SK-N-SH treated with all-trans-retinoic acid at 6 μM for 48 hours (cell line): ENCODE measurements around the gene LRP3.

ENCODE experiments used
- ARNTL ChIP-seq: fragments of 450-650 bp; formaldehyde crosslinking; IDR thresholded peaks from 2 replicates; pipeline ENCODE4 v1.5.0; 2020; ENCODE audit warnings: low read depth, mild to moderate bottlenecking, moderate library complexity, borderline replicate concordance
- TSHZ2 ChIP-seq: fragments of 250-450 bp; sonication (Bioruptor Pico); IDR thresholded peaks from 2 replicates; pipeline ENCODE4 v1.5.0; 2020; ENCODE audit warnings: mild to moderate bottlenecking, moderate library complexity
- ZFP3 ChIP-seq: fragments of 250-450 bp; sonication (Bioruptor Pico); IDR thresholded peaks from 2 replicates; pipeline ENCODE4 v1.5.0; 2020; ENCODE audit warnings: mild to moderate bottlenecking, moderate library complexity
- TF ChIP-seq, protein P1 (sequence below): fragments of 250-450 bp; sonication (Bioruptor Pico); IDR thresholded peaks from 2 replicates; pipeline ENCODE4 v1.5.1; 2021; ENCODE audit warnings: mild to moderate bottlenecking, moderate library complexity

DNA sequence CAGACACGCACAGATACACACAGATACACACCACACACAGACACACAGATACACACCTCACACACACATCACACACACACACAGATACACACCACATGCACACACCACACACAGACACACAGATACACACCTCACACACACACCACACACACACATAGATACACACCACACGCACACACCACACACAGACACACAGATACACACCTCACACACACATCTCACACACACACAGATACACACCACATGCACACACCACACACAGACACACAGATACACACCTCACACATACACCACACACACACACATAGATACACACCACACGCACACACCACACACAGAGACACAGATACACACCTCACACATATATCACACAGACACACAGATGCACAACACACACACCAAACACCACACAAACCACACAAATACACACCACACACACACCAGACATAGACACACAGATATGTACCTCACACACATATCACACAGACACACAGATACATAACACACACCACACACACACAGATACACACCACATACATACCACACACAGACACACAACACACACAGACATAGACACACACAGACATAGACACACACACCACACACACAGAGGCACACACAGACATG is 55.7 kb downstream of the LRP3 start:
- TF ChIP-seq ZFP3 (no peak), TSHZ2 (CRISPR knock-in tag) (no peak), ARNTL (CRISPR knock-in tag) (no peak)
- TF ChIP-seq, protein P1, sequence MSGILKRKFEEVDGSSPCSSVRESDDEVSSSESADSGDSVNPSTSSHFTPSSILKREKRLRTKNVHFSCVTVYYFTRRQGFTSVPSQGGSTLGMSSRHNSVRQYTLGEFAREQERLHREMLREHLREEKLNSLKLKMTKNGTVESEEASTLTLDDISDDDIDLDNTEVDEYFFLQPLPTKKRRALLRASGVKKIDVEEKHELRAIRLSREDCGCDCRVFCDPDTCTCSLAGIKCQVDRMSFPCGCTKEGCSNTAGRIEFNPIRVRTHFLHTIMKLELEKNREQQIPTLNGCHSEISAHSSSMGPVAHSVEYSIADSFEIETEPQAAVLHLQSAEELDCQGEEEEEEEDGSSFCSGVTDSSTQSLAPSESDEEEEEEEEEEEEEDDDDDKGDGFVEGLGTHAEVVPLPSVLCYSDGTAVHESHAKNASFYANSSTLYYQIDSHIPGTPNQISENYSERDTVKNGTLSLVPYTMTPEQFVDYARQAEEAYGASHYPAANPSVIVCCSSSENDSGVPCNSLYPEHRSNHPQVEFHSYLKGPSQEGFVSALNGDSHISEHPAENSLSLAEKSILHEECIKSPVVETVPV: no peak
